Neutrophil (primary cell): ENCODE measurements around the gene RNF212B.
"Not testable (repeated sequence)": the region's sequence is repeated elsewhere in the genome, so short reads cannot be mapped to it uniquely, and the experiment has no call there.

Source experiments
- H3K27ac ChIP-seq: fragments of 200-600 bp; sonication (generic); 2 replicates; pipeline ENCODE4 v1.5.1; 2016; ENCODE audit warnings: mild to moderate bottlenecking, moderate library complexity
- H3K27me3 ChIP-seq: fragments of 200-600 bp; sonication (generic); 2 replicates; pipeline ENCODE4 v1.6.0; 2016; ENCODE audit warnings: mild to moderate bottlenecking
- H3K36me3 ChIP-seq: fragments of 200-600 bp; sonication (generic); 2 replicates; pipeline ENCODE4 v1.5.1; 2017
- H3K4me1 ChIP-seq, 2 experiments: fragments of 200-600 bp in 1 of 2; sonication (generic) in 1 of 2; 1 replicate in 1 of 2; 2 replicates in 1 of 2; pipeline versions ENCODE4 v1.5.1 to v1.6.1; 2013 to 2016; ENCODE audit warnings: low read depth in 1 of 2, low read length in 1 of 2, mild to moderate bottlenecking in 1 of 2, moderate library complexity in 1 of 2; ENCODE audit not compliant: control insufficient read depth in 1 of 2, insufficient read depth in 1 of 2
- H3K4me3 ChIP-seq, 2 experiments: fragments of 200-600 bp in 1 of 2; sonication (generic) in 1 of 2; 1 replicate in 1 of 2; 2 replicates in 1 of 2; pipeline ENCODE4 v1.5.1; 2013 to 2016; ENCODE audit warnings: low read depth in 1 of 2, low read length in 1 of 2, mild to moderate bottlenecking in 1 of 2, moderate library complexity in 1 of 2
- H3K9me3 ChIP-seq: fragments of 200-600 bp; sonication (generic); 2 replicates; pipeline ENCODE4 v1.5.1; 2016
- TF ChIP-seq, protein P1 (sequence below): fragments of 200-600 bp; sonication (generic); IDR thresholded peaks from 2 replicates; pipeline ENCODE4 v1.5.1; 2016; ENCODE audit warnings: antibody characterized with exemption

The RNF212B gene

GRCh38 chr14:23249824-23250223 is 12.1 kb downstream of the RNF212B start:
- Histone ChIP-seq H3K27ac (no peak overlapping the region), H3K4me3 (no peak overlapping the region), H3K4me1 (no peaks in the 10 kb centered on the region), H3K36me3 (no peaks in the 10 kb centered on the region), H3K9me3 (no peaks in the 10 kb centered on the region), H3K27me3 (no peaks in the 10 kb centered on the region)
- TF ChIP-seq, protein P1, sequence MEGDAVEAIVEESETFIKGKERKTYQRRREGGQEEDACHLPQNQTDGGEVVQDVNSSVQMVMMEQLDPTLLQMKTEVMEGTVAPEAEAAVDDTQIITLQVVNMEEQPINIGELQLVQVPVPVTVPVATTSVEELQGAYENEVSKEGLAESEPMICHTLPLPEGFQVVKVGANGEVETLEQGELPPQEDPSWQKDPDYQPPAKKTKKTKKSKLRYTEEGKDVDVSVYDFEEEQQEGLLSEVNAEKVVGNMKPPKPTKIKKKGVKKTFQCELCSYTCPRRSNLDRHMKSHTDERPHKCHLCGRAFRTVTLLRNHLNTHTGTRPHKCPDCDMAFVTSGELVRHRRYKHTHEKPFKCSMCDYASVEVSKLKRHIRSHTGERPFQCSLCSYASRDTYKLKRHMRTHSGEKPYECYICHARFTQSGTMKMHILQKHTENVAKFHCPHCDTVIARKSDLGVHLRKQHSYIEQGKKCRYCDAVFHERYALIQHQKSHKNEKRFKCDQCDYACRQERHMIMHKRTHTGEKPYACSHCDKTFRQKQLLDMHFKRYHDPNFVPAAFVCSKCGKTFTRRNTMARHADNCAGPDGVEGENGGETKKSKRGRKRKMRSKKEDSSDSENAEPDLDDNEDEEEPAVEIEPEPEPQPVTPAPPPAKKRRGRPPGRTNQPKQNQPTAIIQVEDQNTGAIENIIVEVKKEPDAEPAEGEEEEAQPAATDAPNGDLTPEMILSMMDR: no peak

GRCh38 chr14:23252006-23252405 is 14.3 kb downstream of the RNF212B start:
- H3K4me1 ChIP-seq: no peaks in the 10 kb centered on the region
- TF ChIP-seq, protein P1: no peak
- no peak overlapping the region for H3K4me3 ChIP-seq
- H3K36me3 ChIP-seq: no peaks in the 10 kb centered on the region
- no peaks in the 10 kb centered on the region for H3K9me3 ChIP-seq
- H3K27me3 ChIP-seq: no peaks in the 10 kb centered on the region
- no peak overlapping the region for H3K27ac ChIP-seq

DNA sequence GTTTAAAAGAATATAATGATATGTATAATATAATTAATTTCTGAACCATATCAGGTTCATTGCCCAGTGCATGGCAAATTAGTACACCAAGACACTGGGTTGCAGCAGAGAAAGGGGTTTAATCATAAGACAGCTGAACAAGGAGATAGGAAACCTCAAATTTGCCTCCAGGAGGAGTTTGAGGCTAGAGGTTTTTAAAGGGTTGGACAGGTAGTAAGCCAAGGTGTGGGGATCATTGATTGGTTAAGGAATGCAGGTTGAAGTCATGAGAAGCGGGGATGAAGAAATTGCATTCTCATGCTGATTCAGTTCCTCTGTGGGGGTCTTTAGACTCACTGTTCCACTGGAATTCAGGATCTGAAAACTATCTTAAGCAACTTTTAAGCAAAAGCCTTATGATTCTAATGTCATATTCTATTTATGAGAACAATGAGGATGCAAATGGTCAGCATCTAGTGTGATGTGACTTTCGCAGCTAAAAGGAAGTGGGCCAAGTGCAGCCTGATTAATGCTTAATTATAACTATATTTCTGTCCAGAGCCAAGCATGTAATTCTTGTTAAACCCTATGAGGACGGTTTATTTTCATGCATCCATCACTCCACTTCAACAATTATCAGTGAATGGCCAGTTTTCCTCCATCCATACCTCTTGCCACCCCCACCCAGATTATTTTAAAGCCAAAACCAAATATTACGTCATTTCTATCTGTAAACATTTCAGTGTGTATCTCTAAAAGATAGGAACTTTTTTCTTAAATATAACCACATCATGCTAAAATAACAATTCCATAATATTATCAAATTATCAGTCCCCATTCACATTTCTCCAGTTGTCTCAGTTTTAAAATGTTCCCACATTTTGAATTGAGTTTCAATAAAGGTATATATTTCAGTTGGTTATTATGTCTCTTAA is 14.9 kb downstream of the RNF212B start:
- TF ChIP-seq, protein P1: no peak
- Histone ChIP-seq H3K36me3 (no peaks in the 10 kb centered on the region), H3K27me3 (no peaks in the 10 kb centered on the region), H3K4me3 (no peak overlapping the region), H3K9me3 (no peaks in the 10 kb centered on the region), H3K27ac (no peak overlapping the region), H3K4me1 (no peaks in the 10 kb centered on the region)

DNA sequence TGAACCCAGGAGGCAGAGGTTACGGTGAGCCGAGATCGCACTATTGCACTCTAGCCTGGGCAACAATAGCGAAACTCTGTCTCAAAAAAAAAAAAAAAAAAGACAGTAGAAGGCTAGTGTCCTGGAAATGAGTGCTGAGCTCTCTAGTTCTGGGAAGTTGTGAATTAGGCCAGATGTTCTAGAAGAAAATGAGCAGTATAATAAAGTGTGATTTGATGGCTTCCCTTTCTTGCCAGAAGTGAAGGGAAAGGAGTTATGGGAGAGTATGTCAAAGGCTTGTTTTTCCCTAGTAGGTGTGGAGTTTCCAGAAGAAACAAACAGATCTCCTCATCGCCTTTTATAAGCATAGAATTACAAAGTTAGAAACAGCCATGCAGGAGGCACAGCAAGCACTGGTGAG is 20.5 kb downstream of the RNF212B start:
- TF ChIP-seq, protein P1: no peak
- no peaks in the 10 kb centered on the region for H3K36me3 ChIP-seq
- no peaks in the 10 kb centered on the region for H3K4me1 ChIP-seq
- H3K4me3 ChIP-seq: no peak overlapping the region
- H3K27me3 ChIP-seq: peaks cover 22% of the 10 kb centered on the region
- H3K27ac ChIP-seq: no peak overlapping the region
- no peaks in the 10 kb centered on the region for H3K9me3 ChIP-seq

GRCh38 chr14:23259426-23259825 is 21.7 kb downstream of the RNF212B start:
- TF ChIP-seq, protein P1: no peak
- Histone ChIP-seq H3K9me3 (no peaks in the 10 kb centered on the region), H3K27ac (no peak overlapping the region), H3K4me1 (no peaks in the 10 kb centered on the region), H3K27me3 (peaks cover 33% of the 10 kb centered on the region), H3K36me3 (no peaks in the 10 kb centered on the region), H3K4me3 (no peak overlapping the region)

DNA sequence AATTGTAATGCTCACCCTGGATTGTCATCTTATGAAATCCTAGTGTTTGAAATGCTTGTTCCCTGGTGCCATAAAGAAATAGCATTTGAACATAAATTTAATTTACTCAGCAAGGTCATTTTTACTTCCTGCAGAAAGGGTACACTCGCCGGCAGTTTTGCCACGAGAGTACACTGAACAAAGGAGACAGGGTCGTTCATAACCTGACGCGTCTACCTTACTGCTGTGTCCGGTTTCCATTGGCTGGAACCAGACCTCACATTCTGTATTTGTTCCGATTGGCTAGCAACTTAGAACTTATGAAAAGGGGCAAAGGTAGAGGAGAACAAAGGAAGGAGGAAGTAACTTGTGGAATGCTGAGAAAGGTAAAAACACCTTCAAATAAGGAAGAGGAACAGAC is 23.1 kb downstream of the RNF212B start:
- not testable (repeated sequence) for H3K27ac ChIP-seq, H3K4me1 ChIP-seq, H3K36me3 ChIP-seq, H3K9me3 ChIP-seq, H3K4me3 ChIP-seq
- H3K27me3 ChIP-seq: peaks cover 39% of the 10 kb centered on the region
